ENCODE data around the gene GFPT2.
"Not testable (repeated sequence)": the region's sequence is repeated elsewhere in the genome, so short reads cannot be mapped to it uniquely, and the experiment has no call there.

GFPT2 gene

DNA sequence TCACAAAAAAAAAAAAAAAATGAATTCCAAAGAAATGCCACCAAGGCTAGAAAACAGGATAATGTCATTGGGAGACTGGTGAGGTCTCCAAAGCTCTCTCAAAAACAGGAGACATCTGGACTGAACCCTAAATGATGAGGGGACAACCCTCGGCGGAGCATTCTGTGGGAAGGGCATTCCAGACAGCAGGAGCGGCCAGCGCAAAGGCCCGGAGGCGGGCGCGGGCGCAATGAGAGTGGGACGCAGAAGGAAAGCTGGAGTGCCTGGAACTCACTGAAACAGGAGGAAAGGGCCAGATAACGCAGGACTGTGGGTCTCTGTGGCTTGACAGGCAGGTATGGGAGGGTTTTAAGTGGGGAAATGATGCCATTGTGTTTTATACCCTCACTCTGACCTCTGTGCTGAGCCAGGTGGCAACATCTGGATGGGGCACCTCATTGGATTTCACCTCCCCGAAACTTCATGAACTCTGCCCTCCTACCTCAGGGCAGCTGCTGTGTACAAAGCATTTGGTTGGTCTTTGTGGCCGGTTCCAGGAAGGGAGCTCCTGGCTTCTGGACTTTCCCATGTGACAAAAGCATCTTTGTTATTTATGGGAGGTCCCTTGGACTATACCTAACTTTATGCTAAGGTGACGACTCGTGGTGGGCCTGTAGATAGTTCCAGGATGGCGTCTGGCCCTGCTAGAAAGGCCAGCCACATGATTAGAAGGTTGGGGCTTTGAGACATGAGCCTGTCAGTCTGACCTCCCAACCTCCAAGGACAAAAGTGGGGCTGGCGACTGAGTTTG lies 49.7 kb downstream of the GFPT2 start:
- DNase-seq = no peak

GRCh38 chr5:180302256-180302655 lies 50.9 kb downstream of the GFPT2 start:
- DNase-seq = no peak

DNA sequence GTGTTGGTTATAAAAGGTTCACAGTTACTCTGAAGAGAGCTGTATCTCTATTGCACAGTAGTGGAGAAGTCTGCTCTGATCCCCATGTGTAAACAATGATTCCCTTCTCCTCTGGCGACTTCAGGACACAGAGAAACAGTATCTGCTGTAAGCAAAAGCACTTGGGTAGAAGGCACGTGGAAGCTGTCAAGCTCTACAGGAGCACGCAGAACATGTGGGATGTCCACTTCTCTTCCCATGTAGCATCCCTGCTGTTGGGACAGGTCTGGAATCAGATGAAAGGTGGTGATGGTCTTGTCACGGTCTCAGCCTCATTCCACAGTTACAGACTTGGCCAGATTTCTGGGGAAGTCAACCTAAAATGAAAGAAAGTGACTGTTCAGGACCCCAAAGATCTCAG lies 51.9 kb downstream of the GFPT2 start:
- no peak for DNase-seq

DNA sequence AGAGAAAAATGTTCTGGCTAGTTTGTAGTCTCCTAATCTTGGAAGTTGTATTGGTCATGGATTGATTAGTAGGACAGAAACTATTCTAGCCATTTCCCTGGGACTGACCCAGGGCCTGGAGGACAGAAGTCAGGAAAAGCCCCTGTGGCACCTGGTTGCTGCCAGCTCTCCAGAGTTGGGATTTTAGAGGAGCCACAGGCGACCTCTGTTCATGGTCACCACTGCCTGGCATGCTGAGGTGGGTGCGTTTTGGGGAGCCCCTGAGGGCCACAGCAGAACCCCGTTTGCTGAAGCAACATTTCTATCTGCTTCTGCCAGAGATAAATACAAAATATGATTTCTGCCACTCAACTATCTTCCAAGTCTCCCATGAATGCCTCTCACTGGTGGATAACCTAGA lies 53.6 kb downstream of the GFPT2 start:
- DNase-seq = no peak

DNA sequence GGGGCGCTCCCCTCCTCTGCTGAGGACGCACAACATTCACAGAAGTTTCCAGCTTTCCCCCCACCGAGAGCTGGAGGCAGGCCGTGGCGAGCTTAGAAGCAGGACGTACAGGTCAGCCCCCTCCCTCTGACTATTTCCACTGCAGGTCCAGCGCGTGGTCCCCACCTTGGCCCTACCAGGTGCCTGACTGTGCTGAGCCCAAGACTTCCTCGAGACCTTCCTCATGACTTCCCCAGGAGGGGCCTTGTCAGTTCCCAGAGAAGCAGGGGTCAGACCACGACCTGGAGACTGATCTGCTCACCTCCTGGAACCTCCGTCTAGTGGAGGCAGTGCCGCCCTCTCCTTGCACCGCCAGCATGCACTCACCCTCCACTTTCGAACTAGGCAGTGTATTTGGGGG lies 54.1 kb downstream of the GFPT2 start:
- not testable (repeated sequence) for DNase-seq

DNA sequence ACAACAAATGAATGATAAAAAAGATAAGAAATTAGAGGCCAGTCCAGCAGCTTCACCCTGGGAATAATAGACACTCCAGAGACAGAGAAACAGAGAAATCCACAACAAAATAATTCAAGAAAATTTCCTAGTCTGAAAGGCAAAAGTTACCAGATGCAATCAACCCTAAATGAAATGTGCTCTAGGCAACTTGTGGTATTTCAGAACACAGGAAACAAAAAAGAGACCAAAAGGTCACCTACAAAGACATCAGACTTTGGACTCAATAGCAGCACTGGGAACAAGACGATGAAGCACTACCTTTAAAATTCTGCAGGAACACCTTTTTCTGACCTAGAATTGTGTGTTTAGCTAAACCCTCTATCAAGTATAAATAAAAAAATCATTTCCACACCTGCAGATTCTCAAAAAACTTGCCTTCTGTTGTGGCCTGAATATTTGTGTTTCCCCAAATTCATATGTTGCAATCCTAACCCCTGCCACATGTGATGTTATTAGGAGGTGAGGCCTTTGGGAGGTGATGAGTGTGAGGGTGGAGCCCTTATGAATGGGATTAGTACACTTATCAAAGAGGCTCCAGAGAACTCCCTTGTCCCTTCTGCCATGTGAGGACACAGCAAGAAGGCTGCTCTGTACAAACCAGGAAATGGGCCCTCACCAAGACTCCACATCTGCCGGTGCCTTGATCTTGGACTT lies 55.4 kb downstream of the GFPT2 start:
- DNase-seq = no peak

GRCh38 chr5:180296771-180297170 lies 56.4 kb downstream of the GFPT2 start:
- DNase-seq = no peak

GRCh38 chr5:180294913-180295555 lies 58.1 kb downstream of the GFPT2 start:
- no peak for DNase-seq

- no peak for DNase-seq
Observed at GRCh38 chr5:180294411-180294810, 58.7 kb downstream of the GFPT2 start.

GRCh38 chr5:180291943-180292831 lies 60.9 kb downstream of the GFPT2 start, which contains the start of gene MAPK9:
MAPK9 (minus strand) TSS chr5:180292083; CDS start chr5:180280561, 11,522 bp downstream.
- peak; percentile 64 to 81 for DNase-seq

GRCh38 chr5:180291234-180291940 lies 61.7 kb downstream of the GFPT2 start:
- DNase-seq = no peak

DNA sequence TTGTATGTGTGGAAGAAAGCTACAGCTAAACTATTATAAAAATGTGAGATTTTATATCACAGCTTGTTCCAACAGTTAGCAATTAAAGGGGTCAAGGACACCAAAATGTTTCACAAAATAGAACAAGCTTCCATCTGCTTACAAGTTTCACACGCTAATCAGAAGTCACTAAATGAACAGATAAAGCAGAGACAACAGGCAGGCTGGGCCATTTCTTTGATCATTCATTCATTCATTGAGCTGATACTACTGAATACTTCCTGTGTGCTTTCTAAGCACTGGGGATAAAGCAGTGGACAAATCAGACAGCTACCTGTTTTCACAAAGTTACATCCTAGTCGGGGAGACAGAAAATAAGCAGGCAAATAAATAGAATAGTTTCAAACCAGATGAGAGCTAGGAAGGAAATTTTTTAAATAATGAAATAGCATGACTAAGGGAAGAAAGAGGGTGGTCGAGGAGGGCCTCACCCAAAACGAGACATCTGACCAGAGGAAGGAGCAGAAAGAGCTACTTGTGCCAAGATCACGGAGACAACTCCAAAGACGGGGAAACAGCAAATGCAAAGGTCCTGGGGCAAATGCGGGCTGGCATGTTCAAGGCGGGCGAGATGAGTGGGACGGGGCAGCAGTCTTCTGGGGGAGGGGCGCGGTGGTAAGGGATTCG lies 62.4 kb downstream of the GFPT2 start:
- no peak for DNase-seq

GRCh38 chr5:180289966-180290365 lies 63.2 kb downstream of the GFPT2 start:
- DNase-seq = no peak

DNA sequence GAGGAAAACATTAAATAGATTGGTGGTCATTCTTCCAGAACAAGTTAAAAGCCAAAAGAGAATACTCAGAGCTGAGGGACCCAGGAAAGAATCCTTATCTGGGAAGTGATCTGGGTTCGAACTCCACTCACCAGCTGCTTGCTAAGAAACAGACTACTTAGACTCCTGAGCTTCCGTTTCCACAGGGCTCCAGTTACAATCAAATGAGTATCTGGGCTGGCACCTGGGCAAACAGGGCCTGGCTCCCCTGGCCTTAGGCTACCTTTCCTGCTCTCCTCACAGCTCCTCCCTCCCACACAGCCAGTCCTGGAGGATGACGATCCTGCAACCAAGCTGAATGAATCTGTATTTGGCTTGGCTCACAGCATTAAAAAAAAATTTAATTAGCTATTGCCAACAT lies 63.7 kb downstream of the GFPT2 start:
- DNase-seq = no peak

GRCh38 chr5:180287868-180288267 lies 65.3 kb downstream of the GFPT2 start:
- no peak for DNase-seq

- no peak for DNase-seq
Observed at GRCh38 chr5:180287404-180287803, 65.7 kb downstream of the GFPT2 start.

GRCh38 chr5:180284149-180284548 lies 69.0 kb downstream of the GFPT2 start:
- peak; percentile 34 to 58 for DNase-seq

- no peak for DNase-seq
Observed at GRCh38 chr5:180283026-180283615, 70.0 kb downstream of the GFPT2 start.

DNA sequence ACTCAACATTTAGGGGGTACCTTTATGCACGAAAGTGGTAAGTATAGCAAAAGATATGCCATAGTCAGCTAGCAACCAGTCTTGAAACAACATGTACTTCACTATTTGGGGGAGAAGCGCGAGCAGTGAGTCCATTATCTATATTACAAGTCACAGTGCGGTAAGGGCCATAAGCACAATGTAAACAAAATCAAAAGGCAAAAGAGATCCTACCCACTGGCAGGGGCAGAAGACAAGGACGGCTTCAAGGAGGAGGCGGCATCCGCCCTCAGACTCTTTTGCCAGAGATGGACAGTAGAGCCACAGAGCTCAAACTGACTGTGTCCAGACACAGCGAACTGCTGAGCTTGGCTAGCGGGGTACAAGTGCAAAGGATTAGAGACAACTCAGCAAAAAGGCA lies 70.9 kb downstream of the GFPT2 start:
- no peak for DNase-seq

DNA sequence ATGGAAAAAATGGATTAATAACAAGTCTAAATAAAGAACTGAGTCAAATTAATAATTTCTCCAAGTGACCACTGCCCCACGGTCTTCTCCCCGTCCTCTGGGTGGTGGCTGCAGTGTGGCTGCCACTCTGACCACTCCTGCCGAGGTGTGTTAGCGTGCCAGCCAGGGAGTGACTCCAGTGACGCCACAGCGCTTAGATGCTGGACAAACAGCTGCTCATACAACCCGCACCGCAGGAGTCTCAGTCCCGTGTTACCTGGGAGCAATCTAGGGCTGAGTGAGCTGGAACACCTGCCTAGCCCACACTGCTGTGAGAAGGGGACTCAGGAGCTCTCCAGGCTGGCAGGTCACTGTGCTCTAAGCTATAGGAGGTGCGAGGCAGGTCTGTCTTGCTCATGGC lies 71.4 kb downstream of the GFPT2 start:
- DNase-seq = no peak

GRCh38 chr5:180274695-180275094 lies 78.4 kb downstream of the GFPT2 start:
- no peak for DNase-seq

Measured in inflammatory macrophage treated with lipopolysaccharide for 1 hour (primary cell).